LNCaP clone FGC (cell line): ENCODE results near the gene HEPHL1.
A peak's percentile ranks its signal among the peaks of the same experiment; 100 is the strongest.

ENCODE experiments used
- DNase-seq: peaks from one replicate; pipeline ENCODE4 v3.0.0-alpha.2; 2011; ENCODE audit warnings: low read depth
- H3K4me3 ChIP-seq: 2 replicates; pipeline ENCODE4 v1.5.1; 2011; ENCODE audit warnings: mild to moderate bottlenecking, low read depth, low read length, control low read depth
- CTCF ChIP-seq: IDR thresholded peaks from 2 replicates; pipeline ENCODE4 v1.5.1; 2012; ENCODE audit warnings: mild to moderate bottlenecking; ENCODE audit not compliant: control insufficient read depth, insufficient read depth; ENCODE audit errors: extremely low read depth

HEPHL1 gene

GRCh38 chr11:93984936-93985335, 36.2 kb upstream of the HEPHL1 start:
- no peak overlapping the region for H3K4me3 ChIP-seq
- DNase-seq: no peak
- TF ChIP-seq CTCF: no peak

DNA sequence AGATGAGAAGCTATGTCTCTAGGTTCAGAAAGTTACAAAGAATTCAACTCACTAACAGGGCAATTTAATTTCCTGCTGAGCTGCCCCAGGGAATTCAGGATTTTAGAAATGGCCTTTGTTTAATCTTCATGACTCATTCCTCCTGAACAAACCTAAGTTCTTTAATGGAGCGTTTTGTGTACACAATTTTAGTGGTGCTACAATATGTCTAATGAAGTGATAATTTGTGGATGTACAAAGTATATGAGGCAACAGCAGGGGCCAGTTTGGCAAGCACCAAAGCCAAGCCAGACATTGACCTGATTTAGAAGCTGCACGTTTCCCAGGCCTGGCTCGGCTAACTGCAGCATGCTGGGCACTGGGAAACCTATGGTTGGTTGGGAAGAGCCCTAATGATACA, 34.4 kb upstream of the HEPHL1 start:
- no peak overlapping the region for H3K4me3 ChIP-seq
- TF ChIP-seq CTCF: no peak
- peak; percentile 64 for DNase-seq

GRCh38 chr11:93988455-93988854, 32.7 kb upstream of the HEPHL1 start:
- DNase-seq: no peak
- no peak overlapping the region for H3K4me3 ChIP-seq
- TF ChIP-seq CTCF: no peak

GRCh38 chr11:93988912-93989311, 32.2 kb upstream of the HEPHL1 start:
- no peak for DNase-seq
- no peak for TF ChIP-seq CTCF
- H3K4me3 ChIP-seq: no peak overlapping the region

DNA sequence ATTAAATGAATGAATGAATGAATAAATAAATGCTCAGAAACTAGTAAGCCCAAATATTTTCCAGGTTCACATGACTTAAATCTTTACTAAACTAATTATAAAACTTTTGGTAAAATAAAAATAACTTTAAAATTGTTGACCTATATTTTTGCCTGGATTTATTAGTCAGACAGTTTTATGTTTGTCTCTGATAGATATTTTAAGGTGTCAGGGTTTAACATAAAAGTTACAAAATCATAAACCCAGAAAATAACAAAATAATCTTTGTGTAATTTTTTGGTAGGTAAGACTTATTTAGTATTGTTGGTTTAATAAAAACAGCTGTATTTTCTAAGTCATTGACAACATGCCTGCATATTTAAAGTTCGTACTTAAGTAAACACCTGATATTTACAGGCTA, 27.4 kb upstream of the HEPHL1 start:
- no peak for TF ChIP-seq CTCF
- DNase-seq: no peak
- no peak overlapping the region for H3K4me3 ChIP-seq

DNA sequence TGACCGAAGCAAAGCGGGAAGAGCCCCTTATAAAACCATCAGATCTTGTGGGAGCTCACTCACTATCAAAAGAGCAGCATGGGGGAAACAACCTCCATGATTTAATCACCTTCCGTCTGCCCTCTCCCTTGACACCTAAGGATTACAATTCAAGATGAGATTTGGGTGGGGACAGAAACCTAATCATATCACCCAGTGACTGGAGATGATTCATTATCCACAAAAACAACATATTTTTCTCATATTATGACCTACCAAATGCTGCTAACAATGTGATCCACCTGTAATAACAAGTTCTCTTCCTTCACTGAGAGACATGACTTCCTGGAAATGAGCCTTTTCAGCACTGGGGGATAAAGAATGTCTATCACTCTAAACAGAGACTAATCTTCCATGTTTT, 23.4 kb upstream of the HEPHL1 start:
- no peak overlapping the region for H3K4me3 ChIP-seq
- no peak for DNase-seq
- no peak for TF ChIP-seq CTCF

GRCh38 chr11:94000659-94001058, 20.5 kb upstream of the HEPHL1 start:
- no peak overlapping the region for H3K4me3 ChIP-seq
- TF ChIP-seq CTCF: no peak
- no peak for DNase-seq
